GM12891 (cell line): ENCODE measurements around the gene MSH3.

Experiments
- POLR2A ChIP-seq: IDR thresholded peaks from 2 replicates; pipeline ENCODE4 v1.6.1; 2011; ENCODE audit warnings: low read depth, low read length, control low read depth
- TAF1 ChIP-seq: IDR thresholded peaks from 2 replicates; pipeline ENCODE4 v1.6.1; 2011; ENCODE audit warnings: low read depth, low read length, control low read depth

DNA sequence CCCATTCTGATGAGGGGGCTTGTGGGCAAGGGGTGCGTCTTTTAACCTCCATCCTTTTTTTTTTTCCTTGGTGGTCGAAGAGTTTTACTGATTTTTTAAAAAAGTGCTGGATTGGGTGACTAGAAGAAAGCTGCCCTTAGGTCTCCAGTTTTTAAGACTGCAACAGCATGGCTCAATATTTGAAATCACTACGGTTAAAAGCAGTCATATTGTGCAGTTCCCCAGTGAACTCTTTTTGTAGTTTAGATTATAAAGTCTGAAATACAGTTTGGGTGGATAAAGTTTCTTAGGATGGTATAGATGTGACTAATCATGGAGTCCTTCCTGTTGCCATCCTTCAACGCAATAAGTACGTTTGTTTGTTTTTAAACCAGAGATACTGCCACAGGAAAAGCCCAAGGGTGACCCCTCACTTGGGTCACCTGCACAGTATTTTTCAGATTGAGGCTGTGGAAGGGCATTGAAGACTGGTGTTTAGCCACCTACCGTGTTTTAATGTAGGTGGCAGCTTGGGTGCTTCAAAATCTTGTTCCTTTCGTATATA lies 851 bp downstream of the MSH3 start:
- TF ChIP-seq POLR2A: no peak
- no peak for TF ChIP-seq TAF1
